Karpas-422 (cell line): ENCODE results near the gene ABHD17C. TPM values are rescaled to one million over a fixed set of nuclear protein-coding genes. Genes with fewer than 3 reads are reported as not detected.

Experiments used
- DNase-seq: peaks from one replicate; pipeline ENCODE4 v3.0.0-alpha.2; 2015
- H2AFZ ChIP-seq: fragments of 200-600 bp; sonication (generic); 2 replicates; pipeline ENCODE4 v1.6.1; 2014; ENCODE audit warnings: antibody characterized with exemption, low read length, mixed read lengths
- H3K27ac ChIP-seq: fragments of 200-600 bp; sonication (generic); 2 replicates; pipeline ENCODE4 v1.5.1; 2014; ENCODE audit warnings: mild to moderate bottlenecking, low read length, moderate library complexity
- H3K27me3 ChIP-seq: fragments of 200-600 bp; sonication (generic); 2 replicates; pipeline ENCODE4 v1.6.1; 2014; ENCODE audit warnings: low read length, mixed read lengths
- H3K36me3 ChIP-seq: fragments of 200-600 bp; sonication (generic); 2 replicates; pipeline ENCODE4 v1.6.1; 2014; ENCODE audit warnings: low read length, mixed read lengths; ENCODE audit not compliant: insufficient read depth
- H3K4me1 ChIP-seq: fragments of 200-600 bp; sonication (generic); 2 replicates; pipeline ENCODE4 v1.6.1; 2014; ENCODE audit warnings: mild to moderate bottlenecking, low read length, mixed read lengths
- H3K4me2 ChIP-seq: fragments of 200-600 bp; sonication (generic); 2 replicates; pipeline ENCODE4 v1.6.1; 2014; ENCODE audit warnings: low read length, low read depth, mild to moderate bottlenecking; ENCODE audit not compliant: poor library complexity, severe bottlenecking
- H3K4me3 ChIP-seq: fragments of 200-600 bp; sonication (generic); 2 replicates; pipeline ENCODE4 v1.5.1; 2014; ENCODE audit warnings: mild to moderate bottlenecking, antibody characterized with exemption, low read length, mixed read lengths
- H3K79me2 ChIP-seq: fragments of 200-600 bp; sonication (generic); 2 replicates; pipeline ENCODE4 v1.6.1; 2014; ENCODE audit warnings: mild to moderate bottlenecking, low read length, mixed read lengths
- H3K9ac ChIP-seq: fragments of 200-600 bp; sonication (generic); 2 replicates; pipeline ENCODE4 v1.6.0; 2014; ENCODE audit warnings: low read length
- H3K9me2 ChIP-seq: fragments of 200-600 bp; sonication (generic), shearing (Covaris generic); replicated peaks from 2 replicates; pipeline ENCODE4 v1.6.0; 2014; ENCODE audit warnings: mild to moderate bottlenecking, low read length, moderate library complexity; ENCODE audit not compliant: insufficient read depth
- H3K9me3 ChIP-seq: fragments of 300-700, 200-600 bp; sonication (generic); 2 replicates; pipeline ENCODE4 v1.6.1; 2014; ENCODE audit warnings: low read length, mixed read lengths
- H4K20me1 ChIP-seq: fragments of 200-600 bp; sonication (generic); 2 replicates; pipeline ENCODE4 v1.6.1; 2014; ENCODE audit warnings: mild to moderate bottlenecking, antibody characterized with exemption, low read length, low read depth; ENCODE audit not compliant: insufficient read depth
- total RNA-seq: library from RNA; depleted of rRNA; stranded (reverse); fragments of >200 nt; shearing (Covaris generic); gene quantifications from 2 replicates; pipeline ENCODE4 v1.2.3, GENCODE V29; 2014; ENCODE audit warnings: low replicate concordance

The ABHD17C gene
- total RNA-seq, 1 experiment from 2014 or later = 0.48 TPM

DNA sequence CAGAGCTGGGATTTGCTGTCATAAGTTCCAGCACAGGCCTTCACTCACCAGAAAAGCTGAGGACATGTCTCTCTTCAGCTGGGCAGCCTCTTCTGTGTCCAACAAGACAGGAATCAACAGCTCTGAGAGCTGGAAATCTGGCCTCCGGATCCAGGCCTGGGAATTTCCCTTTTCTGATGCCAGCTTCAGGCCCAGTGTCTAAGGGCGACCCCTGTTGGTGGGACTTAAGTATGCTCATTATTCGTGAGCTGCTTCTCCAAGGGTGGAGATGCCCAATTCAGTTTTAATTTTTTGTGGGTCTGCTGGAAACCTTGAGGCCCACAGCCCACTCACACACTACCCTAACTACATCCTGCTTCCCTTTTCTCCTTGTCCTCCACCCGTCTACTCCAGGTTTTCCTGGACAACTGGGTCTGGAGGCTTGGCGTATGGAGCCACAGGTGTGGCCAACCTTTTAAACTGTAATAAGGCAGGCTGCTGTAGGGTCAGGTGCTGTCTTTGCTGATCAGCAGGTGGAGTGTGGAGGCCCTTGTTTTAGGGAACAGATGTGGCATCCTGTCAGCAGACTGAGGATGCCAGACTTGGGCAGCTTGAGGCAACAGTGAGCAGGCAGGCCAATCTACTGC, 81.4 kb downstream of the ABHD17C start:
- Histone ChIP-seq H3K4me2 (no peak overlapping the region), H3K9ac (no peak overlapping the region)
- DNase-seq = peak; percentile 77

DNA sequence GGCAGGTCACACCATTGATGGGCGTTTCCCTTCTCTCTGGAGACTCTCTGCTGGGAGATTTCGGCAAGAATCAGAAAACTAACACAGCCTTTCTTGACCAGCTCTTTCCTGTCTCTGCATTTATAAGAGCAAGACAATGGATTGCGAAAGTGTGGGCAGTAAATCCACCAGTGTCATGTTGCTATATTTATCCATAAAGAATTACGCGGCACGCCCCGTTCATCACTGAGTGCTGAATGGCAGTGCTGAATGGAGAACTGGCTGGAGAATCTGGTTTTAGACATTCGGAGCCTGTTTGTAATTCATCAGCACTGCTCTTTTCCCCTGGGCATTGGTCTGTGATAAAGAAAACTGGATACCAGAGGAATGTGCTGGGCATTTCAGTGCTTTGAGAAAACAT, 82.0 kb downstream of the ABHD17C start:
- H3K4me2 ChIP-seq = no peak overlapping the region
- no peak for DNase-seq
- no peaks in the 10 kb centered on the region for H4K20me1 ChIP-seq

More for the DNA sequence above, 81.4 kb downstream of the ABHD17C start:
- no peaks in the 10 kb centered on the region for H3K9me2 ChIP-seq
- no peaks in the 10 kb centered on the region for H3K79me2 ChIP-seq
- no peaks in the 10 kb centered on the region for H4K20me1 ChIP-seq
- no peaks in the 10 kb centered on the region for H3K36me3 ChIP-seq
- H3K9me3 ChIP-seq = no peaks in the 10 kb centered on the region
- no peak overlapping the region for H3K4me3 ChIP-seq
- H3K4me1 ChIP-seq = no peaks in the 10 kb centered on the region
- no peak overlapping the region for H3K27ac ChIP-seq
- no peaks in the 10 kb centered on the region for H3K27me3 ChIP-seq
- H2AFZ ChIP-seq = no peak overlapping the region

DNA sequence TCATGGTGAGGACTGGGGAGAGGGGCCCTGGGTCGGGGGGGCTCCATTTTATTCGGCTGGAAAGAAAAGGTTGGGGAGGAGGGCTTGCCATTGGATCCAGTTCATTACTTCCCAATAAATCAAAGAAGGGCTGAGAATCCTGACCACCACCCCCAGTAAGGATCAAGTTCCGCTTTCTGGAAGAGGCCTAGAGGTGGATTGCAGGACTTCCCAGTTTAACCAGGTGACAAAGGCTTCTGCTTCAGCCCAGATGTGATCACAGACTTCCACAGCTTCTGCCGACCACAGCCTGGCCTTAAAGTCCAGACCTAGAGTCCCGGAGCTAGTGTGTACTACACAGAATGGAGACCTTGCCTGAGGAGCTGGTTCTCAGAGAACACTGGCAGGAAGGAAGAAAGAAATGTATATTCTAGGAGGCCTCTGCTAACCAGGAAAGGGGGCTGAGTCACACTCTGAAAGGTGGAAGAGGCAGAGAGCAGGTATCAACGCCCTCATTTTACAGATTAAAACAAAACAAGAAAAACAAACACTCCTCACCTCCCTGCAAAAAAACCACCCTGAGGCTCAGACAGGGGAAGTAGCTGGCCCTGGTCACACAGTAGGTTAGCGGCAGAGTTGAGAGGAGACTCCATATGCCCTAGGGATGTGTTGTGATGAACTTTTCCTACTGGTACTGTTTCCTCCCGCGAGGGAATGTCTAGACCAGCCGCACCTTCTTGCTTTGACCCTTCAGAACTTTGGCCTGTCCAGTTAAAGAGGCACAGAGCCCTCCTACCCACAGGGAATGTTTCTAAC, 82.9 kb downstream of the ABHD17C start:
- no peak overlapping the region for H2AFZ ChIP-seq

More for the DNA sequence above, 82.0 kb downstream of the ABHD17C start:
- H3K27ac ChIP-seq = no peak overlapping the region
- H3K9me3 ChIP-seq = no peaks in the 10 kb centered on the region
- no peak overlapping the region for H3K4me3 ChIP-seq
- H2AFZ ChIP-seq = no peak overlapping the region
- H3K27me3 ChIP-seq = no peaks in the 10 kb centered on the region
- H3K4me1 ChIP-seq = no peaks in the 10 kb centered on the region
- H3K9me2 ChIP-seq = no peaks in the 10 kb centered on the region
- H3K79me2 ChIP-seq = no peaks in the 10 kb centered on the region
- H3K9ac ChIP-seq = no peak overlapping the region
- no peaks in the 10 kb centered on the region for H3K36me3 ChIP-seq

DNA sequence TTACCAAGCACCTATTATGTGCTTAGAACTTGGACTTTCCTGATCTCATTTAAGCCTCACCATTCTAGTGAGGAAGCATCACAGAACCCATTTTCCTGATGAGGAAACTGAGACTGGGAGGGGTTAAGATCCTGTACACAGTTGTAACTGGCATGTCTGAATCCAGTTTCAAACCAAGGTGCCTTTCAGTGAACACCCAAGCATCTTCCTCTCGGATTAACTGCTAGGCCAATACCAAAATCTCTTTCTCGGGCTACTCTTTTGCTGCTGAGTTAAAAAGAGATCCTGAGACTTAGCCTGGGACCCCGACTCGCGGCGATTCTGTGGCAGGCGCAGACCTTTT, 83.5 kb downstream of the ABHD17C start:
- Histone ChIP-seq H3K4me3 (no peak overlapping the region), H3K9me3 (no peaks in the 10 kb centered on the region), H2AFZ (no peak overlapping the region), H4K20me1 (no peaks in the 10 kb centered on the region), H3K4me2 (no peak overlapping the region), H3K27me3 (no peaks in the 10 kb centered on the region), H3K27ac (no peak overlapping the region), H3K4me1 (peaks cover 13% of the 10 kb centered on the region), H3K9ac (no peak overlapping the region), H3K9me2 (no peaks in the 10 kb centered on the region), H3K79me2 (no peaks in the 10 kb centered on the region), H3K36me3 (no peaks in the 10 kb centered on the region)
- no peak for DNase-seq

More for the DNA sequence above, 82.9 kb downstream of the ABHD17C start:
- DNase-seq = no peak
- H3K27ac ChIP-seq = no peak overlapping the region
- H3K9ac ChIP-seq = no peak overlapping the region
- H3K4me1 ChIP-seq = peaks cover 7% of the 10 kb centered on the region
- H4K20me1 ChIP-seq = no peaks in the 10 kb centered on the region
- no peaks in the 10 kb centered on the region for H3K79me2 ChIP-seq
- no peak overlapping the region for H3K4me3 ChIP-seq
- no peaks in the 10 kb centered on the region for H3K36me3 ChIP-seq
- H3K9me2 ChIP-seq = no peaks in the 10 kb centered on the region
- H3K27me3 ChIP-seq = no peaks in the 10 kb centered on the region
- no peak overlapping the region for H3K4me2 ChIP-seq
- H3K9me3 ChIP-seq = no peaks in the 10 kb centered on the region

DNA sequence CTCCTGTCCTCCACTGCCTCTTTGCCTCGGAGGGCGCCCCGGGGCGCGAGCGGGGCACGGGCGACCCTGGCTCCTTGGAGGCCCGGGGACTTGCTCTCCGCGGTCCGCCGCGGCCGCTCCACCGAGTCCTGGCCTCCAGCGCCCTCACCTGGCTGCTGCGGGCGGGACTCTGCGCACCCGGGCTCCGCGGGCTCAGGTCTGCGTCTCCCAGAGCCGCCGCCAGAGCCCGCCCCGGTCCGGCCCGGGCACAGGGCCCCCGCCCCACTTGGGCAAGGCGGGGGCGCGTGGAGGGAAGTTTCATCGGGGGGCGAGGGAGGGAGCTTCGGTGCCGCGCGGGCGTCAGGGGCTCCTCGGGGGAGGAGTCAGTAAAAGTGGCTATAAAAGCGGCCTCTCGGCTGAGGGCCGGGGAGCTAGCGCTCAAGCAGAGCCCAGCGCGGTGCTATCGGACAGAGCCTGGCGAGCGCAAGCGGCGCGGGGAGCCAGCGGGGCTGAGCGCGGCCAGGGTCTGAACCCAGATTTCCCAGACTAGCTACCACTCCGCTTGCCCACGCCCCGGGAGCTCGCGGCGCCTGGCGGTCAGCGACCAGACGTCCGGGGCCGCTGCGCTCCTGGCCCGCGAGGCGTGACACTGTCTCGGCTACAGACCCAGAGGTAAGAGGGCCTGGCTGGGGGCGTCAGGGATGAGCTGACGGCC, 84.0 kb downstream of the ABHD17C start, which contains the start of gene CEMIP:
TSS of gene CEMIP (plus strand) at position 407 of the 694 bp plus-strand sequence. CDS start 94,510 bp downstream, outside the sequence.
- Histone ChIP-seq H3K9me2 (no peaks in the 10 kb centered on the region), H2AFZ (no peak within 1 kb of the TSS), H3K4me3 (no peak within 1 kb of the TSS), H3K27me3 (no peaks in the 10 kb centered on the region), H3K9ac (no peak within 1 kb of the TSS), H3K4me1 (peaks cover 16% of the 10 kb centered on the region), H3K4me2 (no peak within 1 kb of the TSS), H3K9me3 (no peaks in the 10 kb centered on the region), H3K36me3 (no peaks in the 10 kb centered on the region), H4K20me1 (no peaks in the 10 kb centered on the region), H3K79me2 (no peaks in the 10 kb centered on the region), H3K27ac (no peak within 1 kb of the TSS)
- DNase-seq = no peak

DNA sequence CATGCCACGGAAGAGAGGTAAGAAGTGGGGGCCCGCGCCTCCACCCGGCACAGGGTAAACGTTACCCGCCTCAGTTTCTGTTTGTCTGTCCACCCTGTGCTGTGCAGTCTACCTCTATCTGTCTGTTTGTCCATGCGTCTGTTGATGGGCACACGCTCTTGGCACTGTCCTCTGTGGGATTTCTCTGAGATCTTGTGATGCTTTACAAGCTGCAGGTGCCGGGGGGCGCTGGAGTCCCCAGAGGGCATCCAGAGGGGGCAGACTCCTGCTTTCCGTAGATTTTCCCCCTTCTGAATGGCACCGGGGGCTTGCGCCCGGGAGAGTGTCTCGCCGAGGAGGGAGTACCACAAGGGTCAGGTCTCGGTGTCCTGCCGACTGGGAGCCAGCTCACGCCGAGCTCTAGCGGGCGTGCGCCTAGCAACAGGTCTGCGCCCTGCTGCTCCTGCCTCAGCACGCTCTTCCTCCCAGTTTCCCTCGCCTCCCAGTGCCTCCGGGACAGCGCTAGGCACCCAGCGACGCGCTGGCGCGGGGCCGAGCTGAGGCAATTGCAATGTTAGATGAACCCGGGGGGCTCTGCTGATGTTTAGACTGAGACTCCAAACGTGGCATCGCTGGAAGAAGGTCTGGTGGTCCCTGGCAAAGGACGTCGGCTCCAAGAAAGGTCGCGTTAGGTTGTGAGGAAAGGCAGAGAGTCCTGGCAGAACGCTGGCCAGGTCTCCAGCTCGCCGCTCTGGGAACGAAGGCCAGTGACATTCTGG, 84.7 kb downstream of the ABHD17C start:
- Histone ChIP-seq H3K4me2 (no peak overlapping the region), H3K4me3 (no peak overlapping the region), H2AFZ (no peak overlapping the region)

DNA sequence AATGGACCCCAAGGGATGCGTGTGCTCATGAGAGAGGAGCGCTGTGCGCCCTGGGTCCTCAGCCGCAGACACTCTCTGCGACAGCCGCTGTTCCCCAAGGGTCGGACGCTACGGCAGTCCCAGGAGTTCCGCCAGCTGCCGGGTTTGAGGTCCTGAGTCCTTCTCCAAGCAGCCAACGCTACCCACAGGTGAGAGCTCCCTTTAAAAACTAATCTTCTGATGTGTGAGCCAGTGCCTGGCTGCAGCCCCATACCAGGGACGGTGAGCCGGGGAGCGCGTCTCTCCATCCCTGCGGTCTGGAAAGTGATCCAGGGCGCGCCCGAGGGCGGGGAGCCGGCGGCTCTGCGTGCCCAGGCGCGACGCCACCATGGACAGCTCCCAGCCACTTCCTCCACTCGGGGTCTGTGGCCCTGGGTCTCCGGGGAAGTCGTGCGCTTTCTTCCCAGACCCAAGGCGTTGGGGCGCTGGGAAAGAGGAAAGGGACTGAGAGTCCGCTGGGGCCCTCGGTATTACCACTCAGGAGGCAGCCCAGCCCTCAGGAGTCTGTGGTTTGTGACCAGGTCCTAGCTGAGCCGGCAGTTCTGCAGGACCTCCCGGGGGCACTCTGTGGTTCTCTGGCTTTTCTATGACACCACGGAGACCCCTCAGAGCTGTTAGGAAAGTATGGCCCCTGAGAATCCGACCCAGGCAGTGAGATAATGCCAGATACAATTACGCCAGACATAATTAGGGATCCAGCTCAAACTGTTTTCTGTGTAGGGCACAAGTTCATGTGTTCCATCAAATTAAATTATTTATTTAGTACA, 85.5 kb downstream of the ABHD17C start:
- H3K27me3 ChIP-seq = no peaks in the 10 kb centered on the region
- H2AFZ ChIP-seq = no peak overlapping the region
- no peaks in the 10 kb centered on the region for H3K9me2 ChIP-seq
- no peaks in the 10 kb centered on the region for H3K79me2 ChIP-seq
- no peak for DNase-seq
- no peak overlapping the region for H3K4me2 ChIP-seq
- H3K27ac ChIP-seq = no peak overlapping the region
- no peak overlapping the region for H3K4me3 ChIP-seq
- peaks cover 16% of the 10 kb centered on the region for H3K4me1 ChIP-seq
- no peaks in the 10 kb centered on the region for H3K9me3 ChIP-seq
- no peaks in the 10 kb centered on the region for H3K36me3 ChIP-seq
- no peak overlapping the region for H3K9ac ChIP-seq
- H4K20me1 ChIP-seq = no peaks in the 10 kb centered on the region

More for the DNA sequence above, 84.7 kb downstream of the ABHD17C start:
- Histone ChIP-seq H3K9ac (no peak overlapping the region), H3K9me3 (no peaks in the 10 kb centered on the region), H3K79me2 (no peaks in the 10 kb centered on the region), H3K9me2 (no peaks in the 10 kb centered on the region), H3K36me3 (no peaks in the 10 kb centered on the region), H3K4me1 (peaks cover 16% of the 10 kb centered on the region), H4K20me1 (no peaks in the 10 kb centered on the region), H3K27ac (no peak overlapping the region), H3K27me3 (no peaks in the 10 kb centered on the region)
- no peak for DNase-seq
